Adrenal gland (tissue), 12 donors: Measurements from ENCODE around the gene CST9L. TPM values are rescaled to one million over a fixed set of nuclear protein-coding genes. Genes with fewer than 3 reads are reported as not detected.

ENCODE experiments used
- DNase-seq, 7 donors: peaks; one replicate each; pipeline ENCODE4 v3.0.0-alpha.2; 2019 to 2020
- H3K27ac ChIP-seq, 5 donors: fragments of 200-600 bp; sonication (generic) in 4 of 5; 1 replicate in 3 of 5; 2 replicates in 2 of 5; pipeline versions ENCODE4 v1.5.1 to v1.8.0; 2016 to 2020; ENCODE audit warnings: mild to moderate bottlenecking in 1 of 5
- H3K27me3 ChIP-seq: fragments of 200-600 bp; 2 replicates; pipeline ENCODE4 v1.8.0; 2021
- H3K36me3 ChIP-seq, 2 donors: fragments of 200-600 bp; replicated peaks in 1 of 2; 1 replicate in 1 of 2; 2 replicates in 1 of 2; pipeline versions ENCODE4 v1.5.1 to v1.8.0; 2018 to 2022
- H3K4me1 ChIP-seq, 2 donors: fragments of 200-600 bp; replicated peaks in 1 of 2; 1 replicate in 1 of 2; 2 replicates in 1 of 2; pipeline versions ENCODE4 v1.5.1 to v1.8.0; 2018 to 2021
- H3K4me3 ChIP-seq, 4 donors: fragments of 200-600 bp; sonication (generic) in 3 of 4; one replicate each; pipeline ENCODE4 v1.5.1; 2016 to 2018
- H3K9me3 ChIP-seq, 3 donors: fragments of 200-600 bp; sonication (generic) in 1 of 3; replicated peaks in 1 of 3; 1 replicate in 2 of 3; 2 replicates in 1 of 3; pipeline versions ENCODE4 v1.5.1 to v1.8.0; 2016 to 2021
- POLR2A ChIP-seq, 2 donors: fragments of 450-650 bp; IDR thresholded peaks; one replicate each; pipeline ENCODE4 v1.6.1; 2017; ENCODE audit warnings: antibody characterized with exemption in 2 of 2, mild to moderate bottlenecking in 2 of 2, moderate library complexity in 1 of 2
- WGBS, 4 donors: extraction: QIAGEN DNeasy Blood & Tissue Kit in 2 of 4; methylation state at CpG; one replicate each; pipeline versions ENCODE4 v1.1.5 to v1.1.7; 2013 to 2017; 5-methylcytosine and 5-hydroxymethylcytosine counted together
- intact Hi-C, 2 donors: fragments of 100-400 bp; cut with DNase I; formaldehyde crosslinking; loops; one replicate each; pipeline versions ENCODE4 v1.14.1 to v1.15.0; 2022 to 2023
- polyA plus RNA-seq, 3 donors: library from polyadenylated mRNA; stranded (reverse); fragments of 200-250 nt in 2 of 3; fragments of 350-450 nt in 1 of 3; fragmentation: Illumina TruSeq in 1 of 3; extraction: RNeasy Lipid Tissue Mini Kit (QIAGEN cat#74804) in 1 of 3; gene quantifications; one replicate each; pipeline ENCODE4 v1.2.3, GENCODE V29; 2013 to 2014
- total RNA-seq, 9 donors: library from RNA; depleted of rRNA in 4 of 9; stranded (reverse); fragments of >200 nt in 4 of 9; fragments of 120-200 nt in 1 of 9; fragmentation: NEBNext Ultra II Directional in 1 of 9; extraction: Animal tissue kit (Norgen Biotek cat#: 25700) in 1 of 9; gene quantifications; one replicate each; pipeline versions ENCODE4 v1.1.0 to v1.2.4, GENCODE V29; 2013 to 2023
- TF ChIP-seq, protein P1 (sequence below), 6 experiments: fragments of 450-650 bp in 4 of 6; fragments of 200-600 bp in 2 of 6; sonication (generic) in 1 of 6; IDR thresholded peaks; 1 replicate in 5 of 6; 2 replicates in 1 of 6; pipeline versions ENCODE4 v1.5.1 to v1.8.0; 2016 to 2021; ENCODE audit warnings: antibody characterized with exemption in 6 of 6, mild to moderate bottlenecking in 2 of 6, moderate library complexity in 1 of 6
- donor health status: healthy with polysubstance abuse.
- donor health status: Bipolar disorder and iron deficiency.
- donor health status: DM: yes; HTN: yes; CAD: no.
- donor health status: DM: no; HTN: no; CAD: no.
- donor health status: DM: no; HTN: no; CAD: no.
- donor health status: DM: yes; HTN: yes; CAD: no.

Gene CST9L
- total and polyA plus RNA-seq, 12 donors = not detected

DNA sequence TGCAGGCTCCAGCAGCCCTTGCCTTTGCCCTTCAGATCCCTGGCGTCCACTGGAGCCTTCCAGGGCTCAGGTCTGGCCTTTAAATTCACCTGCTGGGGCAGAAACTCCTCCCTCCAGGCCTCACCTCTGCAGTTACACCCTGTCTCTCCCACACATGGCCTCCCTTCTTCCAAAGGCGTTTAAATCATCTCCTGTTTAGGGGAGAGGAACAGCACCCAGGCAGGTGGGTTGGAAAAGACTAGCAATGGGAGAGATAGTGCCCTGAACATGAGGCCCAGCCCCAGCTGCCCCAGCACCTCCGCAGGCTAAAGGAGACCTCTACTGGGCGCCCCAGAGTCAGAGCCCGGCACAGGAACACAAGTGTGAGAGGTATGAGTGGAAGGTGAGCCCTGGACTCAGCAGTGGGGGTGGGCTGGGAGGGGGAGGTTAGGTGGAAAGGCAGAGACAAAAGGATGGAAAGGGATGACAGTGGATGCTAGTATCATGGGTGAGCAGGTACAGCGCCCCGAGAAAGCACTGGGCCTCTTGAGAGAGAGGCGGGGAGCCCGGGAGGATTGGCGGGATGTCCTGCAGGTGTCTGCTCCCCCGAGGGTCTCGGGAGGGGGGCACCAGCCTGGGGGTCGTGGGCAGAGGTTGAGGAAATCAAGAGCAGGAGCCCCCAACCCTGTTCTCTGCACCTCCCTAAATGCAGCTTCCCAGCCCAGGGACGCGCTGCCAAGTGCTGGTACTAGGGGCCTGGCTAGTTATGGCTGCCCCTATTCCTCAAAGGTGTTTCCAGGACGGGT is 37.8 kb upstream of the CST9L start, which contains the start of gene CST9:
Gene CST9, minus strand, starts transcription at position 51 of the 785 bp plus-strand sequence. CDS start 53 bp downstream, outside the sequence.
- H3K4me1 ChIP-seq = no peaks in the 10 kb centered on the region
- no peaks in the 10 kb centered on the region for H3K36me3 ChIP-seq
- no peaks in the 10 kb centered on the region for H3K9me3 ChIP-seq
- intact Hi-C loops = loop anchor here (2.0 to 5.0 kb wide), 2 partner anchors 163 to 164 kb away; no protein-coding TSS in a partner anchor
- no peak for TF ChIP-seq POLR2A (IDR thresholded peaks at IDR 0.05)
- TF ChIP-seq, protein P1, sequence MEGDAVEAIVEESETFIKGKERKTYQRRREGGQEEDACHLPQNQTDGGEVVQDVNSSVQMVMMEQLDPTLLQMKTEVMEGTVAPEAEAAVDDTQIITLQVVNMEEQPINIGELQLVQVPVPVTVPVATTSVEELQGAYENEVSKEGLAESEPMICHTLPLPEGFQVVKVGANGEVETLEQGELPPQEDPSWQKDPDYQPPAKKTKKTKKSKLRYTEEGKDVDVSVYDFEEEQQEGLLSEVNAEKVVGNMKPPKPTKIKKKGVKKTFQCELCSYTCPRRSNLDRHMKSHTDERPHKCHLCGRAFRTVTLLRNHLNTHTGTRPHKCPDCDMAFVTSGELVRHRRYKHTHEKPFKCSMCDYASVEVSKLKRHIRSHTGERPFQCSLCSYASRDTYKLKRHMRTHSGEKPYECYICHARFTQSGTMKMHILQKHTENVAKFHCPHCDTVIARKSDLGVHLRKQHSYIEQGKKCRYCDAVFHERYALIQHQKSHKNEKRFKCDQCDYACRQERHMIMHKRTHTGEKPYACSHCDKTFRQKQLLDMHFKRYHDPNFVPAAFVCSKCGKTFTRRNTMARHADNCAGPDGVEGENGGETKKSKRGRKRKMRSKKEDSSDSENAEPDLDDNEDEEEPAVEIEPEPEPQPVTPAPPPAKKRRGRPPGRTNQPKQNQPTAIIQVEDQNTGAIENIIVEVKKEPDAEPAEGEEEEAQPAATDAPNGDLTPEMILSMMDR (IDR thresholded peaks at IDR 0.05) = no peak
- no peak within 1 kb of the TSS for H3K4me3 ChIP-seq
- H3K27me3 ChIP-seq = no peaks in the 10 kb centered on the region
- H3K27ac ChIP-seq = no peak within 1 kb of the TSS
- 53 to 84% (median 58%) methylated on average over 12 to 16 of the region's 16 CpGs for WGBS, 4 donors
- no peak for DNase-seq

DNA sequence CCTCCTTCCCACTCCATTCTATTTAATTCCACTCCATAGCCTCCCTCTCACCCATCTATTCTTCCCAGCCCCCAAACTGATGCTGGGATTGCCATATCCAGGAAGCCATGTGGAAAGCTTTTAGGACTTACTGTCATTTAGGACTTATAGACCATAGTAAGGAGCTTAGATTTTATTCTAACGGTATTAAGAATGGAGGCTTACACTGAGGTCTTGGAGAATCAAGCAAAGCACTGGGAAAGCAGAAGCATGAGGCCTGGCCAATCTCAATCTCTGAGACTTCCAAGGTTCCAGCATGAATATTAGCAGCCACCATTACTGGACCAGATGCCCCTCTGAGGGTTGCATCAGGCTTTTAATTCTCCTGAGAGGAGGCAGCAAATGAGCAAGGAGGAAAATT is 36.0 kb upstream of the CST9L start:
- TF ChIP-seq, protein P1 (IDR thresholded peaks at IDR 0.05) = no peak
- no peak for TF ChIP-seq POLR2A (IDR thresholded peaks at IDR 0.05)
- no peak for DNase-seq
- Histone ChIP-seq H3K4me1 (no peaks in the 10 kb centered on the region), H3K4me3 (no peak overlapping the region), H3K9me3 (no peaks in the 10 kb centered on the region), H3K36me3 (no peaks in the 10 kb centered on the region), H3K27ac (no peak overlapping the region), H3K27me3 (no peaks in the 10 kb centered on the region)
- intact Hi-C loops = no loop called here
- 78 to 80% (median 79%) methylated on average over 1 of the region's 1 CpG for WGBS, 4 donors

DNA sequence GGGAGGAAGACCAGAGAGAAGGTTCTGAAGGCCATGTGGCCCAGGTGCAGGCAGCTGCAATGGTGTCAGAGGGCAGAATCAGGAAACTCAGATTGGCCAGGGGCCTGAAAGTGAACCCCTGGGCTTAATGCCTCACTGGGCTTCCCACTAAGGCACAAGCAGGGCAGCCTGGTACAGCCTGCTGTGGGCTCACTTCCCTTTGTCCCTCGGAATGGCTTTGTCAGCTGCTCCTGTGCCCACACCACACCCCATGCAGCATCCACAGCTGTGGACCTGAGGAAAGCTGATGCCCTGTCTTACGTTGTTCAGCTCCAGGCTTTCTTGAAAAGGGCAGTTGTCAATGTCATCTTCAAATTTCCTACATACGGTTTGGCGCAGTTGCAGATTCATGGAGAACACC is 35.0 kb upstream of the CST9L start:
- Histone ChIP-seq H3K4me3 (no peak overlapping the region), H3K27me3 (no peaks in the 10 kb centered on the region), H3K4me1 (peaks cover 0 to 6% of the 10 kb centered on the region in 2 donors), H3K36me3 (no peaks in the 10 kb centered on the region), H3K9me3 (no peaks in the 10 kb centered on the region), H3K27ac (no peak overlapping the region)
- WGBS, 4 donors = 76 to 92% (median 86%) methylated on average over 4 of the region's 4 CpGs
- no peak for DNase-seq
- TF ChIP-seq, protein P1 (IDR thresholded peaks at IDR 0.05) = no peak
- no peak for TF ChIP-seq POLR2A (IDR thresholded peaks at IDR 0.05)
- intact Hi-C loops = no loop called here

GRCh38 chr20:23602699-23603098 is 34.4 kb upstream of the CST9L start:
- Histone ChIP-seq H3K4me3 (no peak overlapping the region), H3K4me1 (peaks cover 0 to 6% of the 10 kb centered on the region in 2 donors), H3K27me3 (no peaks in the 10 kb centered on the region), H3K36me3 (no peaks in the 10 kb centered on the region), H3K27ac (no peak overlapping the region), H3K9me3 (no peaks in the 10 kb centered on the region)
- WGBS, 4 donors = 65 to 75% (median 71%) methylated on average over 3 to 6 of the region's 6 CpGs
- no peak for DNase-seq
- TF ChIP-seq, protein P1 (IDR thresholded peaks at IDR 0.05) = no peak
- no peak for TF ChIP-seq POLR2A (IDR thresholded peaks at IDR 0.05)
- intact Hi-C loops = no loop called here
